Coronary artery (tissue), 2 donors: ENCODE data around the gene DEFB132.

Experiments used
- DNase-seq: peaks from one replicate; pipeline ENCODE4 v3.0.0-alpha.2; 2017; ENCODE audit warnings: low spot score
- H3K27ac ChIP-seq, 2 donors: fragments of 200-600 bp; sonication (generic); one replicate each; pipeline ENCODE4 v1.5.1; 2016 to 2019
- H3K4me3 ChIP-seq: fragments of 200-600 bp; sonication (generic); 2 replicates; pipeline ENCODE4 v1.5.1; 2016; ENCODE audit warnings: mild to moderate bottlenecking, moderate library complexity
- TF ChIP-seq, protein P1 (sequence below): fragments of 200-600 bp; sonication (generic); IDR thresholded peaks from one replicate; pipeline ENCODE4 v1.5.1; 2019; ENCODE audit warnings: antibody characterized with exemption

Gene DEFB132

DNA sequence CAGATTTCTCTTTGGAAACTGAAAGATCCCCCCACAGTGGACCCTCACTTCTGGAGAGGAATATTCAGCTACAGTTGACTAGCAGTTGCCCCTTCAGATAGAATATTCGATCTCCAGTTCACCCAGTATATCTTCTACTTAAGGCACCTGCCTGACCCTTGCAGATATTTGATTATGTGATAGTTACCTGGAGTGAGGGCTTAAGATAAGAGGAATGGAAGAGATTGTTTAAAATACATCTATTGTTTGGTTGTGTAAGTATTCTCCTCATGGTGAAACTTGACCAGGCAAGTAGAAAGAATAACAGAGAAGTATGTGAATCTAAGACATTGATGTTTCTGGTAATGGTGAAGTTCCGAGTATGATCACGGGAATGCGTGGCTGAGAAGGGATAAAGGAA lies 38.3 kb downstream of the DEFB132 start:
- no peak for DNase-seq
- TF ChIP-seq, protein P1, sequence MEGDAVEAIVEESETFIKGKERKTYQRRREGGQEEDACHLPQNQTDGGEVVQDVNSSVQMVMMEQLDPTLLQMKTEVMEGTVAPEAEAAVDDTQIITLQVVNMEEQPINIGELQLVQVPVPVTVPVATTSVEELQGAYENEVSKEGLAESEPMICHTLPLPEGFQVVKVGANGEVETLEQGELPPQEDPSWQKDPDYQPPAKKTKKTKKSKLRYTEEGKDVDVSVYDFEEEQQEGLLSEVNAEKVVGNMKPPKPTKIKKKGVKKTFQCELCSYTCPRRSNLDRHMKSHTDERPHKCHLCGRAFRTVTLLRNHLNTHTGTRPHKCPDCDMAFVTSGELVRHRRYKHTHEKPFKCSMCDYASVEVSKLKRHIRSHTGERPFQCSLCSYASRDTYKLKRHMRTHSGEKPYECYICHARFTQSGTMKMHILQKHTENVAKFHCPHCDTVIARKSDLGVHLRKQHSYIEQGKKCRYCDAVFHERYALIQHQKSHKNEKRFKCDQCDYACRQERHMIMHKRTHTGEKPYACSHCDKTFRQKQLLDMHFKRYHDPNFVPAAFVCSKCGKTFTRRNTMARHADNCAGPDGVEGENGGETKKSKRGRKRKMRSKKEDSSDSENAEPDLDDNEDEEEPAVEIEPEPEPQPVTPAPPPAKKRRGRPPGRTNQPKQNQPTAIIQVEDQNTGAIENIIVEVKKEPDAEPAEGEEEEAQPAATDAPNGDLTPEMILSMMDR = no peak
- Histone ChIP-seq H3K4me3 (no peak overlapping the region), H3K27ac (no peak overlapping the region)

GRCh38 chr20:297098-297924 lies 39.8 kb downstream of the DEFB132 start, which contains the start of gene ZCCHC3:
TSS of gene ZCCHC3 (plus strand) at chr20:297570. CDS start at chr20:297587, 17 bp downstream.
- H3K27ac ChIP-seq = peak within 1 kb of the TSS; percentile 87 to 95
- TF ChIP-seq, protein P1 = no peak
- DNase-seq = peak; percentile 93
- peak within 1 kb of the TSS; percentile 89 for H3K4me3 ChIP-seq

DNA sequence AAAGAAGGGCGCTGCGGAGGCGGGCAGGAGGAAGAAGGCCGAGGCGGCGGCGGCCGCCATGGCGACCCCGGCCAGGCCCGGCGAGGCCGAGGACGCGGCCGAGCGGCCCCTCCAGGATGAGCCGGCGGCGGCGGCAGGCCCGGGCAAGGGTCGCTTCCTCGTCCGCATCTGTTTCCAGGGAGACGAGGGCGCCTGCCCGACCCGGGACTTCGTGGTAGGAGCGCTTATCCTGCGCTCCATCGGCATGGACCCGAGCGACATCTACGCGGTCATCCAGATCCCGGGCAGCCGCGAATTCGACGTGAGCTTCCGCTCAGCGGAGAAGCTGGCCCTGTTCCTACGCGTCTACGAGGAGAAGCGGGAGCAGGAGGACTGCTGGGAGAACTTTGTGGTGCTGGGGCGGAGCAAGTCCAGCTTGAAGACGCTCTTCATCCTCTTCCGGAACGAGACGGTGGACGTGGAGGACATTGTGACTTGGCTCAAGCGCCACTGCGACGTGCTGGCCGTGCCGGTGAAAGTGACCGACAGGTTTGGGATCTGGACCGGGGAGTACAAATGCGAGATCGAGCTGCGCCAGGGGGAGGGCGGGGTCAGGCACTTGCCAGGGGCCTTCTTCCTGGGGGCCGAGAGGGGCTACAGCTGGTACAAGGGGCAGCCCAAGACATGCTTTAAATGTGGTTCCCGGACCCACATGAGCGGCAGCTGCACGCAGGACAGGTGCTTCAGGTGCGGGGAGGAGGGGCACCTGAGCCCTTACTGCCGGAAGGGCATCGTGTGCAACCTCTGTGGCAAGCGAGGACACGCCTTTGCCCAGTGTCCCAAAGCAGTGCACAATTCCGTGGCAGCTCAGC lies 40.6 kb downstream of the DEFB132 start:
- TF ChIP-seq, protein P1 = no peak
- DNase-seq = peak; percentile 80
- peak overlapping the region; percentile 89 for H3K4me3 ChIP-seq
- peak overlapping the region; percentile 87 to 95 for H3K27ac ChIP-seq

GRCh38 chr20:298776-299391 lies 41.4 kb downstream of the DEFB132 start:
- DNase-seq = no peak
- TF ChIP-seq, protein P1 = no peak
- H3K27ac ChIP-seq = peak overlapping the region; percentile 87 to 95
- peak overlapping the region; percentile 89 for H3K4me3 ChIP-seq

- DNase-seq = no peak
- peak overlapping the region in 1 of 2 donors; percentile 8 for H3K27ac ChIP-seq
Measured at GRCh38 chr20:300345-300990, 42.9 kb downstream of the DEFB132 start.

More at GRCh38 chr20:300345-300990, 42.9 kb downstream of the DEFB132 start:
- TF ChIP-seq, protein P1 = no peak
- H3K4me3 ChIP-seq = peak overlapping the region; percentile 89
